ENCODE measurements around the gene MBD3. TPM values are rescaled to one million over a fixed set of nuclear protein-coding genes. Genes with fewer than 3 reads are reported as not detected.
"Not testable (repeated sequence)": the region's sequence is repeated elsewhere in the genome, so short reads cannot be mapped to it uniquely, and the experiment has no call there.

The MBD3 gene
- total RNA-seq, 1 donor from 2014 or later, result 75.3 TPM

DNA sequence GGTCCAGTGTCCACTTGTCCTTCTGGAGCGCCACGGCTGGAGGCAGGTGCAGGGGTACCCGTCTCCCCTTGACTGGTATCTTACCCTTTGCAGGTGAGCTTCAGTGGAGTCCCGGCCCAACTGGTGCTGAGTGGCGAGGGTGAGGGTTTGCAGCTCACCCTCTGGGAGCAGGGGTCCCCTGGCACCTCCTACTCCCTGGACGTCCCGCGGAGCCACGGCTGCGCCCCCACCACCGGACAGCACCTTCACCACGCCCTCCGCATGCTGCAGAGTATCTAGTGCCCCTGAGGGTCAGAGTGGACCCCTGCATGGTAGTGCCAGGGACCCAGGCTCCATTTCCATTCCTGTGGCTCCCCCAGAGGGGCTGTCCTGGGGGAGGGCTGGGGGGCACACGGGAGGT is 57.7 kb downstream of the MBD3 start:
- DNase-seq (ENCODE audit: low read depth) (no peak), FAIRE-seq (no peak)
- H3K36me3 ChIP-seq (ENCODE audit: control insufficient read depth, insufficient read depth, low read length), result no peaks in the 10 kb centered on the region
- no peak overlapping the region for H3K4me3 ChIP-seq (ENCODE audit: low read depth, low read length)
- H3K27me3 ChIP-seq (ENCODE audit: control insufficient read depth, insufficient read depth, low read length), result no peaks in the 10 kb centered on the region
- TF ChIP-seq, protein P1, sequence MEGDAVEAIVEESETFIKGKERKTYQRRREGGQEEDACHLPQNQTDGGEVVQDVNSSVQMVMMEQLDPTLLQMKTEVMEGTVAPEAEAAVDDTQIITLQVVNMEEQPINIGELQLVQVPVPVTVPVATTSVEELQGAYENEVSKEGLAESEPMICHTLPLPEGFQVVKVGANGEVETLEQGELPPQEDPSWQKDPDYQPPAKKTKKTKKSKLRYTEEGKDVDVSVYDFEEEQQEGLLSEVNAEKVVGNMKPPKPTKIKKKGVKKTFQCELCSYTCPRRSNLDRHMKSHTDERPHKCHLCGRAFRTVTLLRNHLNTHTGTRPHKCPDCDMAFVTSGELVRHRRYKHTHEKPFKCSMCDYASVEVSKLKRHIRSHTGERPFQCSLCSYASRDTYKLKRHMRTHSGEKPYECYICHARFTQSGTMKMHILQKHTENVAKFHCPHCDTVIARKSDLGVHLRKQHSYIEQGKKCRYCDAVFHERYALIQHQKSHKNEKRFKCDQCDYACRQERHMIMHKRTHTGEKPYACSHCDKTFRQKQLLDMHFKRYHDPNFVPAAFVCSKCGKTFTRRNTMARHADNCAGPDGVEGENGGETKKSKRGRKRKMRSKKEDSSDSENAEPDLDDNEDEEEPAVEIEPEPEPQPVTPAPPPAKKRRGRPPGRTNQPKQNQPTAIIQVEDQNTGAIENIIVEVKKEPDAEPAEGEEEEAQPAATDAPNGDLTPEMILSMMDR (IDR thresholded peaks at IDR 0.05; ENCODE audit: insufficient read depth, low read length, severe bottlenecking), result no peak

DNA sequence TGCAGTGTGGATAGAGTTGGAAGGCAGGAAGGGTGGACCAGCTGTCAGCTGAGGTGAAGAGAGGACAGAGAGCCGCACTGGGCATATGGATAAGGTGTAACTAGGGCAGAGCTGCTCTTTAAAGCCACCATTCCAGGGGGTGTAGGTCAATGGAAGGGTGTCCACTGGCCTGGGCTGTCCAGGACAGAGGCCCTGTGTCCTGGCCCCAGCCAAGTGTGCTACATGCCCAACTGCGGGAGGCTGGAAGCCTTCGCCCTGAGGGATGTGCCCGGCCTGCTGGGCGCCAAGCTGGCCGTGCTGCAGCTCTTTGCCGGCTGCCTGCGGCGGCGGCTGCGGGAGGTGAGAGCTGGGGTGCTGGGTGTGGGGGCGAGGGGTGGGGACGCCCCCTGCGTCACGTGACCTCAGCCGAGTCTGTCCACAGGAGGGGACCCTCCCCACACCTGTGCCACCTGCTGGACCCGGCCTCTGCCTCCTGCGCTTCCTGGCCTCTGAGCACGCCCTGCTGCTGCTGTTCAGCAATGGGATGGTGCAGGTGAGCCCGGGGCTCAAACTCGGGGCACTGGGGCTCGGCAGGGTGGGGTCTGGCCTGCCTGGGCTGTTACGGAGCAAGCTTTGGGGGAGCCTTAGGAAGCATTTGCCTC is 59.0 kb downstream of the MBD3 start:
- DNase-seq (ENCODE audit: low read depth), result no peak
- Histone ChIP-seq H3K4me3 (ENCODE audit: low read depth, low read length) (no peak overlapping the region), H3K27me3 (ENCODE audit: control insufficient read depth, insufficient read depth, low read length) (no peaks in the 10 kb centered on the region), H3K36me3 (ENCODE audit: control insufficient read depth, insufficient read depth, low read length) (no peaks in the 10 kb centered on the region)
- TF ChIP-seq, protein P1 (IDR thresholded peaks at IDR 0.05; ENCODE audit: insufficient read depth, low read length, severe bottlenecking), result no peak
- no peak for FAIRE-seq

DNA sequence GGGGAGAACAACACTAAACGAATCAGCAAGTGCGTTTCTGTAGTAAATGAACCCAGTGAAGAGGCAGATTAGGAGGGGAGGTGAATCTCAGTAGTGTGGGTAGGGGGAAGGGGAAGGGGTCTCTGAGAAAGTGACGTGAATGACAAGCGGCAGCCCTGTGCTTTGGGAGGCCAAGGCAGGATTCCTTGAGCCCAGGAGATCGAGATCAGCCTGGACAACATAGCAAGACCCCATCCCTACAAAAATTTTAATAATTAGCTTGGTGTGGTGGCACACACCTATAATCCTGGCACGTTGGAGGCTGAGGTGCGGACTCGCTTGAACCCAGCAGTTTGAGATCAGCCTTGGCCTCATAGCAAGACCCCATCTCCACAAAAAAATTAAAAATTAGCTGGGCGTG is 60.7 kb downstream of the MBD3 start:
- Histone ChIP-seq H3K36me3 (ENCODE audit: control insufficient read depth, insufficient read depth, low read length) (no peaks in the 10 kb centered on the region), H3K27me3 (ENCODE audit: control insufficient read depth, insufficient read depth, low read length) (no peaks in the 10 kb centered on the region), H3K4me3 (ENCODE audit: low read depth, low read length) (no peak overlapping the region)
- TF ChIP-seq, protein P1 (IDR thresholded peaks at IDR 0.05; ENCODE audit: insufficient read depth, low read length, severe bottlenecking), result no peak
- no peak for FAIRE-seq
- DNase-seq (ENCODE audit: low read depth), result no peak

DNA sequence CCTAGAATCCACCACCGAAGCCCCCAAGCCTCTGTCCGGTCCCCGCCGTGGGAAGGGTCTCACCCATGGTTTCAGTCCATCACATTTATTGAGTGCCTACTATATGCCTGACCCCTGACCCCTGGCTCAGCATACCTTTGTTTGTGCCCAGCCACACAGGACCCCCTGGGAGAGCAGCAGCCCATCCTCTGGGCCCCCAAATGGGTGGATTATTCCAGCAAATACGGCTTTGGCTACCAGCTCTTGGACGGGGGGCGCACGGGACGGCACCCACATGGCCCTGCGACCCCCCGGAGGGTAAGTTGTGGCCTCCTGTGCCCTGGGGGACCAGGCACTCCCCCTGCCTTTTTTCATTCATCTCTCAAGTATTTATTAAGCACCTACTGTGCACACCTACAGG is 61.1 kb downstream of the MBD3 start:
- DNase-seq (ENCODE audit: low read depth) (no peak), FAIRE-seq (no peak)
- TF ChIP-seq, protein P1 (IDR thresholded peaks at IDR 0.05; ENCODE audit: insufficient read depth, low read length, severe bottlenecking), result no peak
- H3K27me3 ChIP-seq (ENCODE audit: control insufficient read depth, insufficient read depth, low read length), result no peaks in the 10 kb centered on the region
- H3K36me3 ChIP-seq (ENCODE audit: control insufficient read depth, insufficient read depth, low read length), result no peaks in the 10 kb centered on the region
- no peak overlapping the region for H3K4me3 ChIP-seq (ENCODE audit: low read depth, low read length)

DNA sequence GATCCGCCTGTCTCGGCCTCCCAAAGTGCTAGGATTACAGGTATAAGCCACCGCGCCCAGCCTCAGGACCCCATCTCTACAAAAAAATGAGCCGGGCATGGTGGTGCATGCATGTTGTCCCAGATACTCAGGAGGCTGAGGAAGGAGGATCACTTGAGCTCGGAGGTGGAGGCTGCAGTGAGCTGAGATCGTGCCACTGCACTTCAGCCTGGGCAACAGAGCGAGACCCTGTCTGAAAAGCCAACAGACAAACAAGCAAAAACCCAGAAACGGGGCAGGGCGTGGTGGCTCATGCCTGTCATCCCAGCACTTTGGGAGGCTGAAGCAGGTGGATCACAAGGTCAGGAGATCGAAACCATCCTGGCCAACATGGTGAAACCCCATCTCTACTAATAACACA is 61.8 kb downstream of the MBD3 start:
- not testable (repeated sequence) for H3K36me3 ChIP-seq (ENCODE audit: control insufficient read depth, insufficient read depth, low read length); H3K27me3 ChIP-seq (ENCODE audit: control insufficient read depth, insufficient read depth, low read length); H3K4me3 ChIP-seq (ENCODE audit: low read depth, low read length); DNase-seq (ENCODE audit: low read depth); FAIRE-seq

DNA sequence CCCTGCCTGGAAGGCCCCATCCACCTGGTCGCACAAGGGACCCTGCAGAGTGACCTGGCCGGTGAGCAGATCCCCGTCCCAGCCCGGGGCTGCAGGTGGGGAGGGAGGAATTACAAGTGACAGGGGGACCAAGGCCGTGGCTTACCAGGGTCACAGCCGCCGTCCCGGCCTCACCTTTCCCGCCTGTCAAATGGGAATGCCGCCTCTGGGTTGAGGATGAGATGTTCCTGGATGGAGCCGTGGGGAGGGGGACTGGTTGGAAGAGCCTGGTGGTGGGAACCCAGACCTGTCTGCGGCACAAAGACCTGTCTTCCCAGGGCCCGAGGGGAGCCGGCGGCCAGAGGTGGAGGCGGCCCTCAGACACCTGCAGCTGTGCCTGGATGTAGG is 63.2 kb downstream of the MBD3 start:
- TF ChIP-seq, protein P1 (IDR thresholded peaks at IDR 0.05; ENCODE audit: insufficient read depth, low read length, severe bottlenecking), result no peak
- H3K27me3 ChIP-seq (ENCODE audit: control insufficient read depth, insufficient read depth, low read length), result peaks cover 5% of the 10 kb centered on the region
- no peak for FAIRE-seq
- H3K4me3 ChIP-seq (ENCODE audit: low read depth, low read length), result no peak overlapping the region
- H3K36me3 ChIP-seq (ENCODE audit: control insufficient read depth, insufficient read depth, low read length), result no peaks in the 10 kb centered on the region
- no peak for DNase-seq (ENCODE audit: low read depth)
